PC-3 (cell line): ENCODE results near the gene PAPOLA. TPM values are rescaled to one million over a fixed set of nuclear protein-coding genes. Genes with fewer than 3 reads are reported as not detected.

ENCODE experiments used
- ATAC-seq: fragments of 200-7000 bp; cut with Tn5 transposase; 2 replicates; pipeline ENCODE4 v1.9.1; 2020; ENCODE audit warnings: mild to moderate bottlenecking, moderate library complexity
- BruUV-seq: library from RNA; stranded (reverse); fragments of 400-500 nt; replicated peaks from 2 replicates; lab custom pipeline; 2021; lab: Mats Ljungman, UMichigan
- CTCF ChIA-PET: fragments of 300-600 bp; sonication (Branson Sonifier 250); formaldehyde crosslinking; loops from one replicate; lab custom pipeline; 2022; ENCODE audit warnings: antibody characterized with exemption; lab: Charles Lee
- POLR2A ChIA-PET: fragments of 300-600 bp; sonication (Branson Sonifier 250); formaldehyde crosslinking; loops from one replicate; lab custom pipeline; 2022; ENCODE audit warnings: antibody characterized with exemption; ENCODE audit not compliant: unreplicated experiment; lab: Charles Lee
- DNase-seq: peaks from one replicate; pipeline ENCODE4 v3.0.0-alpha.2; 2015
- H2AFZ ChIP-seq: fragments of 300-600 bp; sonication (generic); 2 replicates; pipeline ENCODE4 v1.6.0; 2016; ENCODE audit warnings: antibody characterized with exemption, low read length
- H3F3A ChIP-seq: fragments of 300-600 bp; sonication (generic); one replicate; pipeline ENCODE4 v1.6.0; 2017; ENCODE audit warnings: antibody characterized with exemption, low read length, control low read depth, mild to moderate bottlenecking; ENCODE audit not compliant: unreplicated experiment
- H3K27ac ChIP-seq: fragments of 300-600 bp; sonication (generic); 2 replicates; pipeline ENCODE4 v1.5.1; 2016; ENCODE audit warnings: mild to moderate bottlenecking, low read length
- H3K27me3 ChIP-seq: fragments of 300-600 bp; sonication (generic); 2 replicates; pipeline ENCODE4 v1.6.1; 2016; ENCODE audit warnings: low read length, mixed read lengths
- H3K36me3 ChIP-seq: fragments of 300-600 bp; sonication (generic); 2 replicates; pipeline ENCODE4 v1.6.1; 2016; ENCODE audit warnings: low read depth, mixed run types, low read length, mixed read lengths
- H3K4me1 ChIP-seq: fragments of 300-600 bp; sonication (generic); 2 replicates; pipeline ENCODE4 v1.5.1; 2016; ENCODE audit warnings: low read length; ENCODE audit not compliant: insufficient read depth
- H3K4me2 ChIP-seq: fragments of 300-600 bp; sonication (generic); 2 replicates; pipeline ENCODE4 v1.6.0; 2016; ENCODE audit warnings: low read length
- H3K4me3 ChIP-seq: fragments of 300-600 bp; sonication (generic); 2 replicates; pipeline ENCODE4 v1.5.1; 2016; ENCODE audit warnings: mild to moderate bottlenecking, low read length, mixed read lengths
- H3K79me2 ChIP-seq: fragments of 300-600 bp; sonication (generic); 2 replicates; pipeline ENCODE4 v1.6.1; 2017; ENCODE audit warnings: low read length, mixed read lengths
- H3K9ac ChIP-seq: fragments of 300-600 bp; sonication (generic); 2 replicates; pipeline ENCODE4 v1.6.0; 2016; ENCODE audit warnings: mild to moderate bottlenecking, low read length
- H3K9me2 ChIP-seq: fragments of 300-600 bp; sonication (generic); replicated peaks from 2 replicates; pipeline ENCODE4 v1.6.1; 2016; ENCODE audit warnings: mixed run types, low read length, mixed read lengths
- H3K9me3 ChIP-seq: fragments of 300-600 bp; sonication (generic); 2 replicates; pipeline ENCODE4 v1.6.1; 2016; ENCODE audit warnings: low read length, mixed read lengths
- H4K20me1 ChIP-seq: fragments of 300-600 bp; sonication (generic); 2 replicates; pipeline ENCODE4 v1.6.1; 2016; ENCODE audit warnings: low read length, mixed read lengths
- EZH2 ChIP-seq: fragments of 300-600 bp; sonication (generic); IDR thresholded peaks from one replicate; pipeline ENCODE4 v1.6.1; 2017; ENCODE audit warnings: antibody characterized with exemption, mild to moderate bottlenecking, low read length; ENCODE audit not compliant: unreplicated experiment
- EZH2phosphoT487 ChIP-seq: fragments of 300-600 bp; sonication (generic); IDR thresholded peaks from 2 replicates; pipeline ENCODE4 v1.6.1; 2018; ENCODE audit warnings: mild to moderate bottlenecking, antibody characterized with exemption, low read length, borderline replicate concordance
- intact Hi-C: fragments of 100-400 bp; cut with micrococcal nuclease; formaldehyde crosslinking; loops from 2 replicates; pipeline ENCODE4 v1.9.0; 2023
- total RNA-seq: library from RNA; depleted of rRNA; stranded (reverse); fragments of >200 nt; gene quantifications from 2 replicates; pipeline ENCODE4 v1.2.3, GENCODE V29; 2014
- TF ChIP-seq, protein P1 (sequence below): fragments of 300-600 bp; sonication (generic); conservative IDR thresholded peaks from 2 replicates; pipeline ENCODE4 v1.5.1; 2017; ENCODE audit warnings: antibody characterized with exemption, low read depth, mild to moderate bottlenecking, low read length

The PAPOLA gene
- total RNA-seq, 1 experiment from 2014 or later, result 111 TPM

DNA sequence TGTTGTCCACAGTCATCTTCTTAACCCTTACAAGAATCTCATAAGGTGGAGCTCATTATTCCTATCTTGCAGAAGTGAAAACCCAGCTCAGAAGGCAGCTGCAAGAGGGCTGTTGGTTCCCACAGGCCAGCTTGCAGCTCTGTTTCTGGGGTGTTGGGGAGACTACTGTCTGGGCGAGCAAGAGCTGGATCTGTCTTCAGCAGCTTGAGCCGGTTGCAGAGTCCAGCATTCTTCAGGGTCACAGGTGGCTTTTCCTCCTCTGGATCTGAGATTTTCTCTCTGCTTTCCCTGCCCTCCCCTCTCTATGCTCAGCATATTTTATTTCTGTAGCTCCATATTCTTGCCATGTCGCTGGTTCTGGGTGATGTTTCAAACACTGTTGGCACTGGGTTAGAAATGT is 87.4 kb downstream of the PAPOLA start:
- intact Hi-C loops, result loop anchor here (10.0 kb wide), 1 partner anchor 595 kb away; no protein-coding TSS in a partner anchor
- H3K27me3 ChIP-seq, result peaks cover 7% of the 10 kb centered on the region; the same call in 1 of the 2 replicates
- H3K9ac ChIP-seq, result no peak overlapping the region
- H4K20me1 ChIP-seq, result no peaks in the 10 kb centered on the region
- ATAC-seq, result no peak
- TF ChIP-seq, protein P1, sequence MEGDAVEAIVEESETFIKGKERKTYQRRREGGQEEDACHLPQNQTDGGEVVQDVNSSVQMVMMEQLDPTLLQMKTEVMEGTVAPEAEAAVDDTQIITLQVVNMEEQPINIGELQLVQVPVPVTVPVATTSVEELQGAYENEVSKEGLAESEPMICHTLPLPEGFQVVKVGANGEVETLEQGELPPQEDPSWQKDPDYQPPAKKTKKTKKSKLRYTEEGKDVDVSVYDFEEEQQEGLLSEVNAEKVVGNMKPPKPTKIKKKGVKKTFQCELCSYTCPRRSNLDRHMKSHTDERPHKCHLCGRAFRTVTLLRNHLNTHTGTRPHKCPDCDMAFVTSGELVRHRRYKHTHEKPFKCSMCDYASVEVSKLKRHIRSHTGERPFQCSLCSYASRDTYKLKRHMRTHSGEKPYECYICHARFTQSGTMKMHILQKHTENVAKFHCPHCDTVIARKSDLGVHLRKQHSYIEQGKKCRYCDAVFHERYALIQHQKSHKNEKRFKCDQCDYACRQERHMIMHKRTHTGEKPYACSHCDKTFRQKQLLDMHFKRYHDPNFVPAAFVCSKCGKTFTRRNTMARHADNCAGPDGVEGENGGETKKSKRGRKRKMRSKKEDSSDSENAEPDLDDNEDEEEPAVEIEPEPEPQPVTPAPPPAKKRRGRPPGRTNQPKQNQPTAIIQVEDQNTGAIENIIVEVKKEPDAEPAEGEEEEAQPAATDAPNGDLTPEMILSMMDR, result no peak
- TF ChIP-seq EZH2 (no peak), EZH2phosphoT487 (no peak)
- no peak overlapping the region for H3K27ac ChIP-seq
- DNase-seq, result no peak
- no peaks in the 10 kb centered on the region for H3F3A ChIP-seq
- no peak overlapping the region for H3K4me2 ChIP-seq
- no peak overlapping the region for H3K4me3 ChIP-seq
- no peaks in the 10 kb centered on the region for H3K79me2 ChIP-seq
- POLR2A ChIA-PET, result no interaction called here
- CTCF ChIA-PET, result no interaction called here
- H3K9me2 ChIP-seq, result no peaks in the 10 kb centered on the region
- H3K4me1 ChIP-seq, result no peaks in the 10 kb centered on the region
- no peaks in the 10 kb centered on the region for H3K36me3 ChIP-seq
- H2AFZ ChIP-seq, result no peak overlapping the region
- H3K9me3 ChIP-seq, result no peaks in the 10 kb centered on the region
- no TSS peak for BruUV-seq

- Histone ChIP-seq H3K79me2 (no peaks in the 10 kb centered on the region), H3K27me3 (peaks cover 12% of the 10 kb centered on the region; the same call in 1 of the 2 replicates), H3K27ac (no peak overlapping the region), H3K4me2 (no peak overlapping the region), H3K9me2 (no peaks in the 10 kb centered on the region), H4K20me1 (no peaks in the 10 kb centered on the region), H3K4me3 (no peak overlapping the region), H3K36me3 (no peaks in the 10 kb centered on the region), H3K9me3 (no peaks in the 10 kb centered on the region), H3F3A (no peaks in the 10 kb centered on the region), H2AFZ (no peak overlapping the region), H3K9ac (no peak overlapping the region), H3K4me1 (no peaks in the 10 kb centered on the region)
- DNase-seq (no peak), ATAC-seq (no peak)
- intact Hi-C loops, result no loop called here
- BruUV-seq, result no TSS peak
- TF ChIP-seq, protein P1, result no peak
- no peak for TF ChIP-seq EZH2
- TF ChIP-seq EZH2phosphoT487, result no peak
- POLR2A ChIA-PET, result no interaction called here
- CTCF ChIA-PET, result no interaction called here
These were observed 88.1 kb downstream of the PAPOLA start for GRCh38 chr14:96590190-96590864.

DNA sequence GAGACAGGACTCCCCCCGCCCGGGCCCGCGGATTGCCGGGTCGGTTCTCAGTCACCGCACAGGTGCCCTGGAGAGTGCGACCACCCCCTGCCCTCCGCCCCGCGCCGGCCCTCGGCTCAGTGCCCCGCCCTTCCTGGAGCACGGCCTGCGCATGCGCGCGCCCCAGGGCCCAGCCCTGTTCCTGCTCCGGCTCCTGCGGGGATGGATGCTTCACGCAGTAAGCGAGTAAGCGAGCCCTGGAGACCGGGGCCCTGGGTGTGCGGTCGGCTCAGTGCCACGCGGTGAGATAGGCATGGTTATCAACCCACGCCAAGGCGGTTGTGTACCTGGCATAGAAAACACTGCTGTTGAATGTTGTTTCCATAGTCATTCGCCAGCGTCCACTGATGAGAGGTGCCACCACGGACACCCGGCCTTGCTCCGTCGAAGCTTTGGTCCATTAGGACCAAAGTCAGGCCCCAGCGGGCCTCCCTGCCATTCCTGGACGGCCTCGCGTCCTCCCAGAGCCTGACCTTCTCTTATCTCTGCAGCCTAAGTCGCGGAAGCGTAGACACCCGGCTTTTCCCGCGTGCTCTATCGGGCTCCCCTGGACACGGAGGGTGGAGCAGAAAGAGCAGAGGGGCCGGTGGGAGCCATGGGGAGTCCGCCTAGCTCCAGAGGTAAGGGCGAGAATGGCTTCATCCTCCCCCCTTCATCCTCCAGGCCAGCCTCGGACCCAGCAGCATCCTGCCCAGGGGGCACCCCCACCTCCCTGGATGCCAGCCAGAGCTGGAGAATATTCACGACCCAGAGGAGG is 90.6 kb downstream of the PAPOLA start:
- Histone ChIP-seq H2AFZ (no peak overlapping the region), H3K4me1 (no peaks in the 10 kb centered on the region), H3K79me2 (no peaks in the 10 kb centered on the region), H3K9me2 (no peaks in the 10 kb centered on the region), H3K9ac (no peak overlapping the region), H3K27me3 (peaks cover 7% of the 10 kb centered on the region; the same call in 1 of the 2 replicates), H3K27ac (no peak overlapping the region), H3K36me3 (no peaks in the 10 kb centered on the region), H4K20me1 (no peaks in the 10 kb centered on the region), H3K9me3 (no peaks in the 10 kb centered on the region), H3F3A (no peaks in the 10 kb centered on the region), H3K4me2 (no peak overlapping the region), H3K4me3 (no peak overlapping the region)
- POLR2A ChIA-PET, result no interaction called here
- TF ChIP-seq EZH2, result no peak
- TF ChIP-seq, protein P1, result no peak
- no peak for TF ChIP-seq EZH2phosphoT487
- intact Hi-C loops, result no loop called here
- DNase-seq, result no peak
- no TSS peak for BruUV-seq
- ATAC-seq, result no peak
- CTCF ChIA-PET, result no interaction called here
